HG03097 (cell line): ENCODE results near the gene MRPS26.
"Not testable (repeated sequence)": the region's sequence is repeated elsewhere in the genome, so short reads cannot be mapped to it uniquely, and the experiment has no call there.

Experiments
- ATAC-seq: cut with Tn5 transposase; IDR thresholded peaks from one replicate; pipeline ENCODE4 v1.9.1; 2021; ENCODE audit not compliant: unreplicated experiment, low FRiP score

MRPS26 gene

DNA sequence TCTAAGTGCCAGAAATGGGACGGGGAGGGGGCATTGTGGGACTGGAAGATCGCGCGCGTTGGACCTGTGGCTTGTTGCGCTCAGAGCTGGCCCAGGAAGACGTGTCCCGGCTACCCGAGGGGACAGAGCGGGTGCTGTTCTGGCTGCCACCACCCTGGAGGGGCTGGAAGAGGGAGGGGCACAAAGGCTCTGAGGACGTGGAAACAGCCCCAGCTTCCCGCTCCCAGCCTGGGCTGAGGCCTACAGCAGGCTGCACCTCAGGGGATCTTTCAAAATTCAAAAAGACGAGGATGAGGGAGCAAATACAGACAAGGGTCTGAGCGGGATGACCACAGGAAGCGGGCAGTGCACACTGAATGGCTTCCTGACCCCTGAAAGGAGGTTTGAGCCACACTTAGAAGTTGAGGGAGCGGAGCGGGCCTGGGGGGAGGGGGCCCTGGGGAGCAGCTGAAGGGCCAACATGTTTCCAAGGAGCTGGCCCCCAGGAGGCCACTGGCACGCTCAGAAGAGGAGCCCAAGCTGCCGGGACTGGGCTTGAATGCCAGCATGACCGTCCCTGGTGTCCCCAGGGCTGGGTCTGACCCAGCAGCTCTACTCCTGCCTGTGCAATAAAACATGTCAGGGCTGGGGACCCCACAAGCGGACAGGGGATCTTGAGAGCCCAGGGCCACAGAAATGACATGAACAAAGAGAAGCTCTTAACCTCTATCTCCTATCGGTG is 26.8 kb downstream of the MRPS26 start:
- ATAC-seq, result no peak

DNA sequence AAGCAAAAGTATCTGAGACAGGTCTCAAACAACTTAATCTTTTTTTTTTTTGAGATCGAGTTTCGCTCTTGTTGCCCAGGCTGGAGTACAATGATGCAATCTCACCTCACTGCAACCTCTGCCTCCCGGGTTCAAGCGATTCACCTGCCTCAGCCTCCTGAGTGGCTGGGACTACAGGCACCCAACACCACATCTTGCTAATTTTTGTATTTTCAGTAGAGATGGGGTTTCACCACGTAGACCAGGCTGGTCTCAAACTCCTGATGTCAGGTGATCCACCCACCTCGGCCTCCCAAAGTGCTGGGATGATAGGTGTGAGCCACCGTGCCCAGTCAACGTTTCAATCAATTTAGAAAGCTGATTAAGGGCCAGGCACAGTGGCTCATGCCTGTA is 27.4 kb downstream of the MRPS26 start:
- not testable (repeated sequence) for ATAC-seq

DNA sequence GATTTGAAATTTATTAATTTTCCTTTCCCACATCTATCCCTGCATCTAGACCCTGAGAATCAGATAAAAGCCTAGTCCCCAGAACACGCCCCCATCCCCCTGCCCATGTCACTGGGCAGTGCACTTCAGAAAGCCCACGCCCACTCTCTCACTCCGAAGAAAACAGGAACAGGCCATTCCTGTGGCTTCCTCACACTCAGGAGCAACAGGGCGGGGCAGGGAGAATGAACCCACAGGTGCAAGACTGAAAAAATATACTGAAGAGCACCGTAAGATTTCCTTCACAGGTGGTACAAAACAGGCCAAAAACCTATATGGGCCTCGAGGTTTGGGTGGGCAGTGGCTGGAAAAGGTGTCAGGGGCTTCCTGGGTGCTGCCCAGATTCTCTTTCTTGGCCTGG is 29.0 kb downstream of the MRPS26 start:
- no peak for ATAC-seq

DNA sequence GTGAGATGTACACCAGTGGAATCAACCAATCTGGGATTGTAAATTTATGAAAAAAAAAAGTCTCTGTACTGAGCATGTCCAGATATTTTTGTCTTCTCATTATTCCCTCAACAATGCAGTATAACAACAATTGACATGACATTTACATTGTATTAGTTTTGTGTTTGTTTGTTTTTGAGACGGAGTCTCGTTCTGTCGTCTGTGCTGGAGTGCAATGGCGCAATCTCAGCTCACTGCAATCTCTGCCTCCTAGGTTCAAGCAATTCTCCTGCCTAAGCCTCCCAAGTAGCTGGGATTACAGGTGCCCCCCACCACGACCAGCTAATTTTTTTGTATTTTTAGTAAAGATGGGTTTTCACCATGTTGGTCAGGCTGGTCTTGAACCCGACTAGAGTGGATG is 29.5 kb downstream of the MRPS26 start:
- not testable (repeated sequence) for ATAC-seq

DNA sequence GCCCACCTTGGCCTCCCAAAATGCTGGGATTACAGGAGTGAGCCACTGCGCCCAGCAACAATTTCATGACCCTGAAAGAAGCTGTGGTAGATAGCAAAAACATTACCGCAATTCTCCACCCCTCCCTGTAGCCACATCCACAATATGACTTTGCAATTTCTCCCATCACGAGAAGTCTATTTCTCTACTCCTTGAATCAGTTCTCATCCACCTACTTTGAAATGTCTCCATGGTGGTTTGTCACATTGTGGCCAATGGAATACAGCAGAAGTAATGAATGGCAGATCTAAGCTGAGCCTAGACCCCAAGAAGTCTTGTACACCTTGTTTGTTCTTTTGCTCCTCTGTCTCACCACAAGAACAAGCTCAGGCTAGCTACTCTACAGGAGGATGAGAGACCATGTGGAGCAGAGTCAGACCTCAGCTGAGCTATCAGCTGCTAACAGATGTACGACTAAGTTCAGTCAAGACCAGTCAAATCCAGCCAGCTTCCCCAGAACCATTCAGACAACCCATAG is 31.8 kb downstream of the MRPS26 start:
- no peak for ATAC-seq

DNA sequence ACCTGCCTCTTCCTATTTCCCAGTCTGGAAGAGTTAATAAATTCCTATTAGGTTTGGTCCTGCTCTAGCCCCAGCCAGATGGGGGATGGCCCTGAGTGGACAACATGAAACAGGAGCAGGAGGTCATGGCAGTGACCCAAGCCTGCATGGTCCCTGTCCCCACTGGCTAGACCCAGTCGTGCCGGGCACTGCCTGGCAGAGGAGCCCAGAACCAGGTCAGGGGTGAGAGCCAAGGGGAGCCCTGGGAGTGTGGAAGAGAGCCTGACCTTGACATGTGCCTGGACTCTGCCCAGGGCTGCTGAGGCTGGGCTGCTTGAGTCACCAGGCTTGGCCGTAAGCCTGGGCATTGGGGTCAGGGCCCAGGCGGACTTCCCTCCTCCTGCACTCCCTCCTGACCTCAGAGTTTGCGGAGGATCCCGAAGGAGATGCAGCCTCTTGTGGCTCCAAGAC is 35.1 kb downstream of the MRPS26 start:
- ATAC-seq, result no peak

DNA sequence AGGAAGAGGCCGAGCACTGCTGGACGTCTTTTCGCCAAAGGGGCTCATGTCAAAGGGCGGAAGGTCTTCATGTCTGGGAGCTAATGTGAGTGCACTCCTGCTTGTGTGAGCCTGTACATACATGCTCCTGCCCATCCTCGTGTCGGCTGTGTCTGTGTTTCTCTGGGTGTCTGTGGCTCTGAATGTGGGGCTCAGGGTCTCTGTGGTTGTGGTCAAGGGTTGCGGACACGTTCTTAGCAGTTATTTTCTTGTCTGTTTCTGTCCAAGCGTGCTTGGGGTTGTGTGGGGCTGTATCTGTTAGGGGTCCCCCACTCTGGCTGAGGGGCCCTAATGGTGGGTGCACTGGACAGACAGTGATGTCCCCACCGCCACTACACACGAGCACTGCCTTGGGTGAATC is 35.8 kb downstream of the MRPS26 start:
- ATAC-seq, result no peak

DNA sequence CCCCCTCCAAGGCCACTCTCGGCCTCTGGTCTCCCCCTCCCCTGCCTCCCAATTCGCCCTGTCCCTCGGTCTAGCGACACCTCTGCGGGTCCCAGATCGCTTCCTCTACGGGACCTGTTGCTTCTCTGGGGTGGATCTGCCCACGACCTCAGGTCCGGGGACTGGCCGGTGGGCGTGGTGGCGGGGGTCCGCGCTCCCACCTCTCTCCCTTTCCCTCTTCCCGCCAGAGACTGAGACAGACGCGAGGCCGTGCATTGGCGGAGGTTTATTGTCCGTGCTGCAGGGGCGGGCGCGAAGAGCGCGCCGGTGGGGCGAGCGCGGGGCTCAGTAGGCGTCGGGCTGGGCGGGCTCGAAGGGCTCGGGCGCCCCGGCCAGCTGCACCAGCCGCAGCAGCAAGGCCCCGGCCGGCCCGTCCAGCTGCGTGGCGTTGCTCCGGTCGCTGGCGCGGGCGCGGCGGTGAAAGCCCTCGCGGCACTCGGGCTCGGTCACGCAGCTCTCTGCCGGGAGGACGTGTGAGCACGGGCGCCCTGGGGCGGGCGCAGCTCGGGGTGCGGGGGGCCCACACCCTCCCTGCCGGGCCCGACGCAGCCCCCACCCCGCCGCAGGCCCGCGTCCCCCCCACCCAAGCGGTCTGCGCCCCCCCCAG is 36.6 kb downstream of the MRPS26 start:
- no peak for ATAC-seq

DNA sequence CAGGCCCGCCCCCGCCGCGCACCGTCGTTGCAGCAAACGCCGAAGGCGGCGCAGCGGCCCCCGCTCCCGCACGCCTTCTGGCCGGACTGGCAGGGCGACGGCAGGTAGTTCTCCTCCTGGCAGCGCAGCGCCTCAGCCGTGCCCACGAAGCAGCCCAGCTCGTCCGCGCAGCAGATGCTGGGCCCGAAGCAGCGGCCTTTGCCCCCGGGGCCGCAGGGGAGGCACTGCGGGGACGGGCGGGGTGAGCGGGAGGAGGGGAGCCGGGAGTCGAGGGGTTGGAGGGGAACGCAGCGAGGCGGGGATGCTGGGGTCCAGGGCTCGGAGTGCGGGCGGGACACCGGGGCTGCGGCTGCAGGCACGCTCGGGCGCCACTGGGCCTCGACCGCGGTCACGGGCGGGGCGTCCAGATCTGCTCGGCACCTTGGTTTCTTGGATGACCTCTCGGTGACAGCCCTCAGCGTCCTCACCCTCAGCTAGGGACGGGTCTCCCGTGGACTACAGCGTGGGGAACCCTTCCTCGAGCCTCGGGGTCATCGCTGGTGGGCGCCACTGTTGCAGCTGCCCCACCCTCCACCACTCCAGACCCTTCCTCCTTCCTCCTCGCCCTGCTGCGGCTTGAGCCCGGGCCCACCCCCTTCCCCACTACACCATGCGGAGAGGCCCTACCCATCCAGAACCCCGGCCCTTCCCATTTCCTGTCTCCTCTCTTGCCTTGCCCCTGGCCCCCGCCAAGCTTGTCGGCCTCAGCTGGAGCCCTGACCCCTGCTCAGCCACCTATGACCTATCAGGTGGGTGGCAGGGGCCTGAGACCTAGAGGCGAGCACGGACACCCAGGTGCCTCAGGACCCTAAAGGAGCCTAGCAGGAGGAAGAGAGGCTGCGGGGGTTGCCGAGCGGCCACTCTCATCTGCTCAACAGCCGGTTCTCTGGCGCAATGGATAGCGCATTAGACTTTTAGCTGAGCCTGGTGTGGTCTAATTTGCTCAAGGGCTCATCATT is 37.4 kb downstream of the MRPS26 start:
- no peak for ATAC-seq

DNA sequence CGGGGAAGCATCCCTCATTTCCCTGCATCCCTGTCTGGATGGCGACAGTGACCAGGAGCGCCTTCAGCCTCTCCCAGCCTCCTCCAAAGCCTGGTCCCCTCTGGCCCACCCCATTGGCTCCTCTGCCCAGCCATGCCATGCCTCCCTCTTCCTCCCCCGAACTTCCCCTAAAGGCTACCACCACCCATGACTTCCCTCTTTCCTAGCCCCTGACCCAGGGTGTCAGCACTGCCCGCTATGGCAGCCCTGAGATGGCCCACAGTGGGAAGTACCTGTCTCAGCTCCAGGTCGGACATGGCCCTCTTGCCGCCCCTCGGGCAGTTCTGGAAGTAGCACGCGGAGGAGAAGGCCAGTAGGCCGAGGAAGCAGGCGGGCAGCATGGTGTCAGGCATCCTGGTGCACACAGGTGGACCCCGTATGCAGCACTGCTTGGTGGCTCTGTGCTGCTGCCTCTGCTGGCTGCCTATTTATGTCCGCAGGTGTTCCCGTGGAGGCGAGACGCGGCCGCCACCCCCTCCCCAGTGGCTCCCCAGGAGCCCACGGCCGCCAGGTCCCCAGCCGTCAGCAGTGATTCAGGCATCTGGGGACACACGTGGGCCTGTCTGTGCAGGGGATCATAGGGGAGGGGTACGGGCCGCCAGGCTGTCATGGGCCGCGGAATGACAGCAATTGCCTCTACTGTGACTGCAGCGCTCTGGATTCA is 38.6 kb downstream of the MRPS26 start, which contains the start of gene AVP:
AVP (minus strand) TSS at position 442 of the 703 bp plus-strand sequence; CDS start at position 392, 50 bp downstream.
- ATAC-seq, result no peak

DNA sequence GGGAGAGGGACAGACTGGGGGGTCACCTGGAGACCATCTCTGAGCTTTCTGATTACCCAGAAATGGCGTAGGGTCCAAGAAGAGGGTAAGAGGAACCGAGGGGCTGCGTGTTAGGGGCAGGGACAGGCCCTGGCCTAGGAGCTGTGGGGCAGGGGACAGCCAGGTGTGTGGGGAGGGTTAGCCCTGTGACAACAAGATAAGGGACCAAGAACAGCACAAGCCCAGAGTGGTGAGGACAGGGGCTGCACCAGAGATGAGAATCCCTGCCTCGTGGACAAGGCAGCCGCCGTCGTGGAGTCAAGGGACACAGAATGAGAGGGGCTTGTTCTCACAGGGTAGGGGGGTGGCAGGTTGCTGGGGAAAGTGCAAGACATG is 39.1 kb downstream of the MRPS26 start:
- ATAC-seq, result no peak

DNA sequence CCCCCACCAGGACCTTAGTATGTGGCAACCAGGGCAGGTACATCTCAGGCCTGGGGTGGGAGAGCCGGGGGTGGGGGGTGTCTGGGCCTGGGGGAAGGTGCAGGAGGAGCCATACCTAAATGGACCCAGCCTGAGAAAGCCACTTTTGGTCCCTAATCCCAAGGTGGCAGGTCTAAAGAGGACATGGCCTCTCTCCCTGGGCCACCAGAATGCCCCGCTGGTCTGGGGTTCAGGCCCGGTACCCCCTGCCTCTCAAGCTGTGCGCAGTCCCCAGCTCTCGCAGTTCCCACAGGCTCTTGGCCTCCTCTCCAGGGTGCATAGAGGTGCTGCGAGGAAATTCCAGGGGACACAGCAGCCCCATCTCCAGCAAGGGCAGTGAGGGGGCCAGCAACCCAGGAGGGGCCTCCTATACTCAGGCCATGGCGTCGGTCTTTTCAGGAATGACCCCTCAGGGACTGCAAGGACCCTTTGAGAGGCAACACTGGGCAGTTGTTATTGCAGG is 39.8 kb downstream of the MRPS26 start:
- ATAC-seq, result no peak

DNA sequence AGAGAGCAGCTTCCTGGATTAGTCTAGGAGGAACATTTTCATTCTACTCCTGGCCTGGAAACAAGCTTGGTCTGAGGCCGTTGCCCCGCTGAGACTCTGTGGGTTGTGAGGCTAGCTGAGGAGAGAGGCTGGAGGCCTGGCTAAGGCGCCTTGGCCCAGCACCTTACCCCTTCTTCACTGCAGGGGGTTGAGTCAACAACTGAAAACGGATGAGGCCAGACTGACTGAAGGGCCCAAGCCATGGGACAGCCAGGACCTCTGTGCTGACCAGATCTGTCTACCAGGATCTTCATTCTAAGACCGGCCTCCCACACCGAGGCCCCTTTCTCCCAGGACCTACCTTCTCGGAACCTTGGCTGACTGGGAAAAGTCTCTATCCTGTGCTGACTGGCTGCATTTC is 42.2 kb downstream of the MRPS26 start:
- no peak for ATAC-seq

DNA sequence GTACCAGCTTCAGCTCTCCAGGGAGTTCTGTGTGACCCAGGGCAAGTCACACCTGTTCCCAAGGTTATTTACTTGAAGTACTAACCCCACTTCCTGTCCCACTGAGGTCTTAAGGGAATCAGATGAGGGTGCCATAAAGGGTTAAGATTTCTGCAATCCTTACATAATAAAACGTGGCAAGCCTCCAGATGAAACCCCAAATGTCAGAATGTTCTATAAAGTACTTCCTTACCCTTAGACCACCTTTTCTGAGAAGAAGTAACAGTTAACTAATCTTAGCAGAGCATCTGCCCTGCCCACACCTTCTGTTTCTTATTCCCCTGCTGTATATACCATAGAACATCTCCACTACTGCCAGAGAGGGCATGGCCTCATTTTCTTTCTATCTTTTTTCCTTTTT is 44.7 kb downstream of the MRPS26 start:
- ATAC-seq, result no peak

DNA sequence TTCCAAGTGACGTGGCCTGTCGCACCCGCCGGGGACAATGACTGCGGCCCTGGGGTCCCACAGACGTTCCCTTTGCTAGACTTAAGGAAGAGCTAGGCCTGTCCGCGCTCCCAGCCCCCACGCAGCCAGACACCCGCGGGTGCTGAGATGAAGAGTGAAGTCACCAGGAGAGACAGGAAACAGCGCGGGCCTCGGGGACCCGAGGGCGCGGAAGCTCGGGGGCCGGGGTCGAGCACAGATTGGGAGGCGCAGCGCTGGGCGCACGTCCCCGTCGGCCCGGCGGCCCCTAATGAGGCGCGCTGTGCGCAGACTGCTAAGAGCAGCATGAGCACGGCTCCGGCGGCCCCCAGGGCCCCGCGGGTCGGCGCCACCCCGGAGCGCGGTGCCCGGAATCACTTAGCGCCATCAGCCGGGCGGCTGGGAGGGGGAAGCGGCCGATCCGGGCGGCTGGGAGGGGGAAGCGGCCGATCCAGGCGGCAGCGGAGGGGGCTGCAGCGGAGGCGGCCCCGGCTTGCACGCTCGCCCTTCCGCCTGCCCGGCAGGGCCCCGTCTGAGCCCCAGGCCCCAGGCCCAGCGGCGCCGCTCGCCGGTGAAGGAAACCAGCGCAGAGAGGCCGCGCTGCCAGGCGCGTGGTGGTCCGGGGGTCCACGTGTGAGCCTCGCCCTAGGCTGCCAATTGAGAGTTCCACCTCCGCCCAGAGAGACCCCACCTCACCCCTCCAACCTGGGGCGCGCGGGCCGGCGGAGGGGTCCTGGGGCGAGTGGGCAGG is 46.9 kb downstream of the MRPS26 start:
- no peak for ATAC-seq

DNA sequence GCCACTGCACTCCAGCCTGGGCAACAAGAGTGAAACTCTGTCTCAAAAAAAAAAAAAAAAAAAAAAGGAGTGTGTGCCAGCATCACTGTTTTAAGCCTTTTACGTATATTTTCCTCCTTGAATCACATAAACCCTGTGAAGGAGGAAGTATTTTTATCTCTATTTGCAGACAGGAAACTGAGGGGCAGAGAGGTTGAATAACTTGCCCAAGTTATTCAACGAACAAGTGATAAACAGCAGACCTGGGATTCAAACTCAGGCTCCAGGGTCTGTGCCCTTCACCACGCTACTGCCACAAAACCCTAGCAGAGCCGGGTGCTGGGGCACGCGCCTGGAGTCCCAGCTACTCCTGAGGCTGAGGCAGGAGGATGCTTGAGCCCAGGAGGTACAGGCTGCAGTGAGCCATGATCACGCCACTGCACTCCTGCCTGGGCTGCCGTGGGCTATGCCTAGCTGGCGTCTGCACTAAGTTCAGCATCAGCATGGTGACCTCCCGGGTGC is 48.1 kb downstream of the MRPS26 start:
- no peak for ATAC-seq

DNA sequence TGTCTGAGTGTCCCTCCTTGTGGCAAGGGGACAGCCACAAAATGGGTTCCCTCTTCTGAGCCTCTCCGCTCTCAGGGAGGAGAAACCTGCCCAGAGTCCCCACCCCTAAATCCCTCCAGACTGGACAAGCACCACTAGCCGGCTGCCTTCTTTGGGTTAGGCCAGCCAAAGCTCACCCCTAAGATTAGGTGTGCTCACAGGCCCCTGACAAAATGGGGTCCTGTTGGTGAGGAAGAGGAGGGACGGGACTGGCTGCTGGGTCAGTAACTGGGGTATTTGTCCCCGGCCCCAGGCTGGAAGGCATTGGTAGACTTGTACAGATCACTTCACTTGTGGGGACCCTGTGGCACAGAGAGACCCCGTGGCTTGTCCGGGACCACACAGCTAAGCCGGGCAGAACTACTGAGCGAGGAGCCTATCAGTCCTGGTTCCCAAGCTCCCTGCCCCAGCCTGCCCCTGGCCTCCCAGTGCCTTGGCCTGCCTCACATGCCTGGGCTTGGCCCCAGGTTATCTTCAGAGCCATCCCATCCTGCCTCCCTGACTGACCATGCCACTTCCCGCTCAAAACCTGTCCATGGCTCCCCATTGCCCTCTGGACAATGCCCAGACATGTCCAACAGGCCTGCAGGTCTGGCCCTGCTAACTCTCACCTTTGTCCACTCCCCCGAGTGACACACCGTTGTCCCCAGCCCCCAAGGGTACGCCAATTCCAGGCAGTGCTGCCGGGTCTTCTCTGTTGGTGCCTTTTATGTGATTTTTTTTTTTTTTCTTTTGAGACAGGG is 49.2 kb downstream of the MRPS26 start:
- no peak for ATAC-seq
